Effector memory CD8-positive, alpha-beta T cell (primary cell): ENCODE measurements around the gene CNPY1.

Source experiments
- ATAC-seq: fragments of 150-1000 bp; cut with Tn5 transposase; replicated peaks from 2 replicates; pipeline ENCODE4 v1.10.0; 2021; ENCODE audit warnings: mild to moderate bottlenecking, moderate library complexity
- DNase-seq, 3 experiments: peaks; one replicate each; pipeline ENCODE4 v3.0.0; 2021
- H3K27ac Mint-ChIP-seq, 2 donors: one replicate each; pipeline ENCODE4 v1.8.0; 2022; ENCODE audit warnings: mild to moderate bottlenecking in 2 of 2, mixed read lengths in 2 of 2, moderate library complexity in 2 of 2
- H3K27me3 Mint-ChIP-seq, 2 donors: one replicate each; pipeline ENCODE4 v1.8.0; 2022; ENCODE audit warnings: mixed read lengths in 2 of 2
- H3K36me3 Mint-ChIP-seq: one replicate; pipeline ENCODE4 v1.8.0; 2022; ENCODE audit warnings: mild to moderate bottlenecking, moderate library complexity, mixed read lengths; ENCODE audit not compliant: insufficient read depth
- H3K4me1 Mint-ChIP-seq, 2 donors: one replicate each; pipeline ENCODE4 v1.8.0; 2022; ENCODE audit warnings: low read depth in 2 of 2, mixed read lengths in 2 of 2
- H3K4me3 Mint-ChIP-seq, 2 donors: one replicate each; pipeline ENCODE4 v1.8.0; 2022; ENCODE audit warnings: mild to moderate bottlenecking in 2 of 2, mixed read lengths in 2 of 2, moderate library complexity in 2 of 2
- H3K9me3 Mint-ChIP-seq, 2 donors: one replicate each; pipeline ENCODE4 v1.8.0; 2022; ENCODE audit warnings: mixed read lengths in 2 of 2

Gene CNPY1

DNA sequence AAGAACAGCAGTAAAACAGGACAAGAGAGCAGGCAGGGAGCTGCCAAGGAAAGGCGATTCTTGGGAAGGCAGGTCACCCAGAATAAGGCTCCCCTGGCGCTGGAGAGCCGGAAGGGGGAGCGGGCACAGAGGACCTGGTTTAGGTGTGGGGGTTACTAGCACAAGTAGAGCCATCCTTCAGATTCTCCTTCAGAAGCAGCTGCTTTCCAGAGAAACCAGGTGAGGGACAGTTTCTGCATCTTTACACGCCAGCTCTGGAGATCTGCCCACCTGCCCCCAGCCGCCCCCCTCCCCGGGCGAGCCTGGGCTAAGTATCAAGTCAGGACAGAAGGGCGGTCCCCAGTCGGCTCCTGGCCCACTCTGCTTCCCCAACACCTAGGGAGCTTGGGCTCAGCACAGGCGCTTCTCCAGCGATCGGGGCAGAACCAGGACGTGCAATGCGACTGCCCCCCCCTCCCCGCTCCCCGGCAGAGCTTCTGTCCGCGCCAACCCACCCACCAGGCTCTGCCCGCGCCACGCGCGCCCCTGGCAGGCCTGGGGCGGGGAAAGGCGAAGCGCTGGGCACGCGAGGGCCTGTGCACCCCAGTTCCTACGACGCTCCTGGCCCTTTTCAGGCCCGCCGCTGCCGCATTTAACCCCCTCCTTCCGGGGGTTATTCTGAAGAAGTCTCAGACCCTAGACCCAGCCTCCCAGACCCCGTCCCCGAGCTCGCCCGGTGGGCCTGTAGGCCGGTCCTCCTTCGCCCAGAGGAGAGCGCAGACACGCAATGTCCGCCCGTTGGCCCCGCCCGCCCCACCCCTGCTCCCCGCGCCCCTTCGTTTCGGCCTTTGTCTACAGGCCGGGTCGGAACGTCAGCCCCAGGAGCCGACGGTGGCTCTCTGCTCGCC, 92.8 kb downstream of the CNPY1 start:
- H3K9me3 Mint-ChIP-seq: no peaks in the 10 kb centered on the region
- no peaks in the 10 kb centered on the region for H3K36me3 Mint-ChIP-seq
- H3K4me3 Mint-ChIP-seq: no peak overlapping the region
- no peak for ATAC-seq
- H3K27ac Mint-ChIP-seq: no peak overlapping the region
- DNase-seq: no peak
- H3K27me3 Mint-ChIP-seq: peaks cover 65 to 81% of the 10 kb centered on the region in 2 donors
- H3K4me1 Mint-ChIP-seq: peaks cover 18 to 19% of the 10 kb centered on the region in 2 donors

DNA sequence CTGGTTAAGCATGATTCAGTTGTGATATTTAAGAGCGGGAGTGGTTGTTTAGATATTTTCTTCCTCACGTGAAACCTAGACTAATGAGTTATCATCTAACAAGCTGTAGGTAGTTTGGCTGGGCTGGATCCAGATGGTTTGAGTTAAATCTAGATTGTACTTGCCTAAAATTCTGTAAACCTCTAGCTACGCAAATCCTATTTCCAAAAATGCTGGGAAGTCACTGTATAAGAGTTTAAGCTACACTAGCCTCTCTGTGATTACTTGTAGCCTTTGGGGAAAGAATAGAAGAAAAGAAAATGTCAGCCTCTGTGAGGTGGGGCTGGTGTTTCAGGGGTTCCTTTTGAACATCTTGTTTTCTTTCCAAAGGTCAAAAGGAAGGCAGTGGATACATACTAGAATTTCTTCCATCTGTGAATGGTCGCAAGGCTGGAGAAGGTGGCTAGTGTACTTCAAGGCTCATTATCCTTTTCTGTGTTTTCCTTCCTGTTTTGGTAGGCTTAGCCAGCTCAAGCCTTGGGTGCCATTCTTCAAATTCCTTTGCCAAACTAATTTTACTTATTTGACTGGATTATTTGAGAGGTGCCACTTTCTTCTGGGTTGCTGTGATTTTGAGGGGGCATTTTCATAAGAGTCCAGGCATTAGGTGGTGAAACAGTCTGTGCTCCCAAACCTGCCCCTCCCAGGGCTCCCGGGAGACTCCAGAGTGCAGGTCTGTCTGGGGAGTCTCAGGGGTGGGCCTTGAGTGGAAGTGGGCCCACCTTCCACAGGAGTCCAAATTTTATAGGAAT, 93.7 kb downstream of the CNPY1 start:
- Mint-ChIP-seq H3K4me3 (no peak overlapping the region), H3K27me3 (peaks cover 72 to 89% of the 10 kb centered on the region in 2 donors), H3K4me1 (peaks cover 24 to 25% of the 10 kb centered on the region in 2 donors), H3K9me3 (no peaks in the 10 kb centered on the region), H3K36me3 (peaks cover 4% of the 10 kb centered on the region), H3K27ac (no peak overlapping the region)
- DNase-seq (no peak), ATAC-seq (no peak)

DNA sequence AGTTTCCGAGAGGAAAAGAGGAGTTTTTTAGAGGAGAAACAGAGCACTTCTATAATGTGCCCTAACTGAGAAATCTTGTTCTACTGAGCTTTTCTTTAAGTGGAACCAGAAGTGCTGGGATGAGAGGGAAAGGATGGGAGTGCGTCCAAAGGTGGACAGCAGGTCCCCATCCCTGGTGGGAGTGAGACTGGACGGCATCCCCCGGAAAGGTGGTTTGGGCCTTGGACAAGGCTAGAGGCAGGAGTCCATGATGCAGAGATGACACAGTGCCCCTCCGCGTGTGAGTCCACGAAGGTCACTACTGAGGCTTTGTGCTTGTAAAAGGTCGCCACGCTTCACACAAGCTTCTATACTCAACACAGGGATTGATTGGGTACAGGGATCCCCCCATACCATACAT, 94.5 kb downstream of the CNPY1 start:
- DNase-seq: no peak
- Mint-ChIP-seq H3K4me3 (no peak overlapping the region), H3K27ac (no peak overlapping the region), H3K4me1 (peaks cover 23% of the 10 kb centered on the region in 2 donors), H3K36me3 (peaks cover 4% of the 10 kb centered on the region), H3K9me3 (no peaks in the 10 kb centered on the region), H3K27me3 (peaks cover 77 to 91% of the 10 kb centered on the region in 2 donors)
- no peak for ATAC-seq
